T-helper 22 cell (primary cell): Measurements from ENCODE around the gene STX5.
A peak's percentile ranks its signal among the peaks of the same experiment; 100 is the strongest.
"Not testable (repeated sequence)": the region's sequence is repeated elsewhere in the genome, so short reads cannot be mapped to it uniquely, and the experiment has no call there.

ENCODE experiments used
- DNase-seq: peaks from one replicate; pipeline ENCODE4 v3.0.0-alpha.2; 2020; ENCODE audit warnings: low read depth

STX5 gene

DNA sequence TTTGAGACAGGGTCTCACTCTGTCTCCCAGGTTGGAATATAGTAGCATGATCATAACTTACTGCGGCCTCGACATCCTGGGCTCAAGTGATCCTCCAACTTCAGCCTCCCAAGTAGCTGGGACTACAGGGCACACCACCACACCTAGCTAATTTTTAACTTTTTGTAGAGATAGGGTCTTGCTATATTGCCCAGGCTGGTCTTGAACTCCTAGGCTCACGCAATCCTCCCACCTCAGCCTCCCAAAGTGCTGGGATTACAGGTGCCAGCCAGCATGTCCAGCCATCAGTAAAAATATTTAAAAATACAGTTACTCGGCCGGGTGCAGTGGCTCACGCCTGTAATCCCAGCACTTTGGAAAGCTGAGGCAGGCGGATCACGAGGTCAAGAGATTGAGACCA, 3.7 kb downstream of the STX5 start:
- DNase-seq = not testable (repeated sequence)

- DNase-seq = no peak
These were observed 8.2 kb downstream of the STX5 start for GRCh38 chr11:62823677-62824076.

DNA sequence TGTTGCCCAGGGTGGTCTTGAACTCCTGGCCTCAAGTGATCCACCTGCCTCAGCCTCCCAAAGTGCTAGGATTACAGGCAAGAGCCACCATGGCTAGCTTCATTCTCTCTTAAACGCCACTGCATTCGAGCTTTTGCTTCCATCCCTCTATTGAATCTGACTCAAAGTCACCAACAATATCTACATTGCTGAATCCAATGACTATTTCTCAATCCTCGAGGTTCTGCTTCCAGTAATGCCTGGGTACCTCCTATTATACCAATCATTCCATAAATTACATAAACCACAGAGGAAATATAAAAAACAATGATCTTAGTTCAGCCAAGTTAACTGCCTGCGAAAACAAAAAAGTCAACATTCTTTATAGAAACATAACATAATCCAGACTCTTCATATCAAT, 14.7 kb downstream of the STX5 start:
- no peak for DNase-seq

- no peak for DNase-seq
These were observed 15.3 kb downstream of the STX5 start for GRCh38 chr11:62816557-62816956.

- no peak for DNase-seq
These were observed 20.2 kb downstream of the STX5 start for GRCh38 chr11:62811659-62812058.

- no peak for DNase-seq
These were observed 21.1 kb downstream of the STX5 start for GRCh38 chr11:62810748-62811147.

DNA sequence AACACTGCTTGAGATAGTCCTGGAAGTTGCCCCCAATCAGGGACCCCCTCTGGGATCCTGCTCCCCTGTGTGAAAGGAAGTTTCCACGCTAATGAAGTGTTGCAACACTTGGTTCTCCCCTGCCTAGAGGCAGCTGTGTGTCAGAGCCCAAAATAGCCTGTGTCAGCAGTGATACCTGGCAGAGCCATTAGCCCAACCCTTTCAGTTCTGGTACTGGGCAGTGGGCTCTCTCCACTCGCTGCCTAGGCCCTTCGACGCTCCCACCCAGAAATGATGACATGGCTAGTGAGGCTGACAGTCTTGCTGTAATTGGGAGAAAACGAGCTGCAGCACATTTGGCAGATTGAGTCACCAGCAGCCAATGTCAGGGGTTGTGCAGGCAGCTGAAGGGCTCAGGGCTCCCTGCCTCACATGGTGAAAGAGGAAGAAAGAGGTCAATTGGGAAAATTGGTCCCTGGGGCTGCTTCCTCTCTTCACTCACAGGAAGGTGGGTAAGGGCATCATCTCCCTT, 25.2 kb downstream of the STX5 start:
- DNase-seq = no peak

- no peak for DNase-seq
These were observed 25.9 kb downstream of the STX5 start for GRCh38 chr11:62805961-62806441.

DNA sequence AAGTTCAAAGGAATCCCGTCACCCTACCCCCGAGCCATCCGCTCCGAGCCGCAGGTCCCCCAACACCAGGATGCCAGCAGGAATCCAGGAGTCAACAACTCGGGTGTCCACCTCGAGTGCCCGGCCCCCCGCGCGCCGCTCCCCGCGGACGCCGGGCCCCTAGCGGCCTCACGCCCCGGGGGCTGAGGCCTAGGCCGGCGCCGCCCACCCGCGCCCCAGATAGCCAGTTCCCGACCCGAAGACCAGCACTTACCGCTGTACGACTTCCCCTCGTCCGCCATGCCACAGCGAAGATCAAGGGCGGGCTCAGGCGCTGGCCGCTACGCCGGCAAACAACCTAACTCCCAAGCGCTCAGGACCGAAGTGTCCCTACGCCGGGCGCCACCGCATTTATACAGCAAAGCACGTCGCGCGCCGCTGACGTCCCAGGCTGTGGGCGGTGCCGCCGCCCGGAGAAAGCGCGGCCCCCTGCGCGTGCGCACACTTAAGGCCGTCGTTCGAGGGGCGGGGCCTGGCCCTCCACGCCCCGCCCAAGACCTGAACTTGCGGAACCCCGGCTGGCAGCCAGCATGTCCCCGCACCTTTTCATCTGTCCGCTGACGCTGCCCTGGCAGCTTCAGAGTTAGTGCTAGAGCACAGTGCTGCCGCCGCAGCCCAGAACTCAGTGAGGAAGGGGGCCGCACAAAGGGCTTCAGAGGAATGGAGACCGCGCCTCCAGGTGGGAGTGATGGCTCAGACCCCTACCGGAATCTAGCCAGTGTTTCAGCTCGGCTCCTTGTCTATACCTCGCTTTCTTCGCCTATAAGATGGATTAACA, 26.6 kb downstream of the STX5 start, which contains the start of gene NXF1:
NXF1 (minus strand) TSS at position 365 of the 817 bp plus-strand sequence; CDS start at position 281, 84 bp downstream.
- peak; percentile 88 for DNase-seq

DNA sequence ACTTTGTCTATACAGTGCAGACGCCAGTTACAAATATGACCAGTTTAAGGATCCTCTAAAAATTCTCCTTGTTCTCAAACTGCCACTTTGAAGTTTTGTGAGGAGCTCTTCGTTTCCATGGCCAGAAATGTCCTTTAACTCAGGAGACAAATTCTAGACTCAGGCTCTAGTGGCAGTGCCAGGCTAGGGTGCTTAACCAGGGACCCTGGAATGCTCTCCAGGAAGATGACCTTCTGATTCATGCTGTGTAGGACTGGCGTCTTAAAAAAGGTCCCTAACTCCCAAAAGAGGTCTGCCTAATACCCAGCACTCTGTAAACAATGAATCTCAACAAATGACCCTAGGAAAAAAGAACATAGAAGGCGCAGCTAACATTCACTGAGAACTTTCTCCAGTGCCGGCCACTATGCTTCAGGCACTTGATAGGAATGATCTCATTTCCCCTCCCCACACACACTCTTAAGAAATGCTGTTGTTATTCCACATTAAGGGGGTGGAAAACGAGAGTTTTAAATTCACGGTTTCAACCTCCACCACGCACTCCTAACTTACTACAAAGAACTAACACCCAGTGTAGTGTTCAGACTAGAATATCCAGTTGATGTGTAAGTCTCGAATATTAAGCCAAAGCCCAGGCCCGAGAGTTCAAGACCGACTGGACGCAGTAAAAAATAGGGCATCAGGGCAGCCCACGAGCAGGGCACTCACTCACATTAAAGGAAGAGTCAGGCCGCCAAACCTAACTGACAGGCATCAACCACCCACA, 27.4 kb downstream of the STX5 start:
- DNase-seq = no peak

DNA sequence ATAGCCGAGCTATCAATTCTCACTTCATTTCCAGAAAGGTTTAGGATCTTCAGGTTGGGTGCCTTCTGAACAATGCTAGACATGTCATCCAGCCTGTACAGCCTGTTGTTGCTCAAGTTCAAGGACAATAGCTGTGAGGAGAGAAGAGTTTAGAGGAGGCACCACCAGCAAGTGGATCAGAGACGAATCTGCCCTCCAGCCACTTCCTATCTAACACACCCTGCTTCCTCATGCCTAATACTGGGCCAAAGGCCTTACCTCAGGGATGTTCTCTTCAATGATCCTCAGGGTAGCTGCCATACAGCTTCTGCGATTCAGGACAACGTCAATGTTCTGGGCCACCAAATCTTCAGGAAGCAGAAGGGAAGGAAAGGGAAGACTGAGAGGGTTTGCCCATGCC, 30.8 kb downstream of the STX5 start:
- DNase-seq = no peak

DNA sequence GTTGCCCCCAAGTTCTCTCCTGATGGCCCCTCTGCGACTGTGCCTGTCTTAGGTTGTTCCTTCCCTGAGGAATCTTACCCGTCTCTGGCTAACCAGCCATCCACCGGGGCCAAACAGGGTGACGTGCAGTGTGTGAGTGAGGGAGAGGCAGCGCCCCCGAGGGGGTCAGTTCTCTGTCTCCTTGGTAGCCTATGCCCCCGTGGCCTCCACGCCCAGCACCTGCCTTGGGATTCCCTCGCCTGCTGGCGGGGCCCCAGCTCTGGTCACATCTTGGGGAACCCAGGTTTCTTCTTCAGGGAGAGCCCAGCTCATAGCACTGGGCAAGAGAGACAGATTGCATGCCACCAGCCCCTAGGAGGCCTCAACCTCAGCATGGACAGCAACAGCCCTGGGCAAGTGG, 32.4 kb downstream of the STX5 start:
- no peak for DNase-seq

GRCh38 chr11:62796281-62796680, 35.6 kb downstream of the STX5 start:
- no peak for DNase-seq

DNA sequence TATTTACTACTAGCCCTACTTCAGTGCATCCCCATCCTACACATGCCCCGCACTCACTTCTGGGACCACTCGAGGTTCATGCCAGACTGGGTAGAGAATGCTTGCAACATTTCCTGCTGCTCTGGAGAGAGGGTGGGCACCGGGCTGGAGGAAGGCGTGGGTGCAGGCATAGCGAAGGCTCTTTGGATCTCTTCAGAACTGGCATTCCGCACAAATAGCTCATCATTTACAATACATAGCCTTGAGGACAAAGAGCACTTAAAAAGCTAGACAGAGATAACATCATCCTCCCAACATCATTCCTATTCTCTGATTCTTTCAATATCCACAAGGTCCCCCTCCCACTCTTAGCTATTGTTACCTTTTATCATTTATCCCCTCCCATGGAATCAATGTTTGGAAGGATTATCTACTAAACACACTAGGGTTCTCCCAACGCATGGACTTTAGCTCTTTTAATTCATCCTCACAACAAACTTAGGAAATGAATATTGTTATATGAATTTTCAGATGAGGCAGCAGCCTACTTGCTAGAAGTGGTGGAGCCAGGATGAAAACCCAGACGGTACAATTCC, 37.6 kb downstream of the STX5 start:
- DNase-seq = no peak

GRCh38 chr11:62792202-62792575, 39.7 kb downstream of the STX5 start:
- peak; percentile 15 for DNase-seq

- peak; percentile 82 for DNase-seq
These were observed 40.2 kb downstream of the STX5 start, which contains the start of gene TMEM223 for GRCh38 chr11:62791501-62792201. Gene TMEM223 (minus strand): TSS chr11:62792006. CDS start chr11:62791994, 12 bp downstream.

GRCh38 chr11:62789576-62789975, 42.3 kb downstream of the STX5 start:
- no peak for DNase-seq

GRCh38 chr11:62788991-62789390, 42.9 kb downstream of the STX5 start:
- DNase-seq = no peak

DNA sequence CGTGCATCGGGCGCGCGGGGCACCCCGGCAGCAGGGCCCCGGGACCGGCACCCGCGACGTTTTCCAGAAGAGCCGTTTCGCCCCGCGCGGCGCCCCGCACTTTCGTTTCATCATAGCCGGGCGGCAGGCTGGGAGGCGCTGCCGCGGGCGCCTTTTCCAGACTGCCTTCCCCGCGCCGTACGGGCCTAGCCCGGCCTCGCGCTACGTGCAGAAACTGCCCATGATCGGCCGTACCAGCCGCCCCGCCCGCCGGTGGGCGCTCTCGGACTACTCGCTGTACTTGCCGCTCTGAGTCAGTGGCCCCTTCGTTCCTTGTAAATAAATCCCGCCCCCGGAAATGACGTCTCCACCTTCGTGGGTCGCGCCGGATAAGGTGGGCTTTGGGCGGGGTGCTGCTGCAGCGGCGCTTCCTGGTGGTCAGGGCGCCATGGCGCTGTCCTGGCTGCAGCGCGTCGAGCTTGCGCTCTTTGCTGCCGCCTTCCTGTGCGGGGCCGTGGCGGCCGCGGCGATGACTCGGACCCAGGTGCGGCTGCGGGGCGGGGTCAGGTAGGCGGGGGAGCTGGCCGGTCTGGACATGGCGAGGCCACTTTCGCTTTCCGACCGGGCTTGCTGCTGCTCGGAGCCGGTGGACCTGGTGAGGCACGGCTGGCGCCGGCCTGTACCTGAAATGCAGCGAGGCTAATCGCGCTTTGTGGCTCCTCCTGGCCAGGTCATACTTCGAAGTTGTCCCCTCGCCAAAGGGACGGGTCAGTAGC, 44.7 kb downstream of the STX5 start, which contains the start of gene TMEM179B:
TMEM179B (plus strand) TSS at position 398 of the 755 bp plus-strand sequence; CDS start at position 428, 30 bp downstream.
- DNase-seq = peak; percentile 97

- peak; percentile 67 for DNase-seq
These were observed 45.4 kb downstream of the STX5 start for GRCh38 chr11:62786318-62787004.
